ENCODE measurements around the gene ABITRAM. TPM values are rescaled to one million over a fixed set of nuclear protein-coding genes. Genes with fewer than 3 reads are reported as not detected.
"Not testable (repeated sequence)": the region's sequence is repeated elsewhere in the genome, so short reads cannot be mapped to it uniquely, and the experiment has no call there.

ABITRAM gene, protein sequence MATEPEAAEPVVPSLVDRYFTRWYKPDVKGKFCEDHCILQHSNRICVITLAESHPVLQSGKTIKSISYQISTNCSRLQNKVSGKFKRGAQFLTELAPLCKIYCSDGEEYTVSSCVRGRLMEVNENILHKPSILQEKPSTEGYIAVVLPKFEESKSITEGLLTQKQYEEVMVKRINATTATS
- 4.6 TPM for total RNA-seq (ENCODE audit: insufficient read depth, low replicate concordance)

DNA sequence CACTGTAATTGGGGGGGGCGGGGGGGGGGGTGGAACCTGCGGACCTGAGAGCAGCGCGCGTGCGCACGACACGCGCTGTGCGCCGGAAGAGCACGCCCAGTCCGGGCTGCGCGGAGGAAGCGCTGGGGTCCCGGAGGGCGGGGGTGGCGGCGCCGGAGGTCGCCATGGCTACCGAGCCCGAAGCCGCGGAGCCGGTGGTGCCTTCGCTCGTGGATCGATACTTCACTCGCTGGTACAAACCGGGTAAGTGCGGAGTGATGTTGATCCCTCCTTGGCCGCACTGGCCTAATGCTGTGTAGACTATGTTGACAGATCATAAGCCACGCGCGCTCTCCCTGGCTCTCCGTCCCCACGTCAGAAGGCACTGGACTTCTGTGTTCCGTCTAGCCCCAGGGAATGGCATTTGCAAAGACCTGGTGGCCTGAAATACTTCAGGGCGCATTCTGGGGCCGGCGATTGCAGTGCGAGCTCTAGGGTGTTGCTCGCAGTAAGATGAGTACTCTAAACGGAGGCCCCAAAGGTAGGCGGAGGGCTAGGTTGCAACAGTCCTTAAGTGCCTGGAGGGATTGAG lies at the start of gene ABITRAM:
Gene ABITRAM (plus strand): TSS at position 78 of the 571 bp plus-strand sequence. CDS start 87 bp downstream, at position 165.
- peak; percentile 92 for DNase-seq (ENCODE audit: low spot score)

DNA sequence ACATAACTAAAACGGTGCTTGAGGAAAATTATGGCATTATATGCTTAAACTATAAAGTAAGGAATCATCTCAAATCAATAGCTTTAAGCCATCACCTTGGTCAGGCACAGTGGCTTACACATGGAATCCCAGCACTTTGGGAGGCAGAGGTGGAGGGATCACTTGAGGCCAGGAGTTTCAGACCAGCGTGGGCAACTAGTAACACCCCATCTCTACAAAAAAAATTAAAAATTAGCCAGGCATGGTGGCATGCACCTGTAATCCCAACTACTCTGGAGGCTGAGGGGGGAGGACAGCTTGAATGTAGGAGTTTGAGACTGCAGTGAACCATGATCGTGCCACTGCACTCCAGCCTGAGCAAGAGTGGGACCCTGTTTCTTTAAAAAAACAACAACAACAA lies 49.5 kb upstream of the ABITRAM start:
- DNase-seq (ENCODE audit: low spot score), result no peak

DNA sequence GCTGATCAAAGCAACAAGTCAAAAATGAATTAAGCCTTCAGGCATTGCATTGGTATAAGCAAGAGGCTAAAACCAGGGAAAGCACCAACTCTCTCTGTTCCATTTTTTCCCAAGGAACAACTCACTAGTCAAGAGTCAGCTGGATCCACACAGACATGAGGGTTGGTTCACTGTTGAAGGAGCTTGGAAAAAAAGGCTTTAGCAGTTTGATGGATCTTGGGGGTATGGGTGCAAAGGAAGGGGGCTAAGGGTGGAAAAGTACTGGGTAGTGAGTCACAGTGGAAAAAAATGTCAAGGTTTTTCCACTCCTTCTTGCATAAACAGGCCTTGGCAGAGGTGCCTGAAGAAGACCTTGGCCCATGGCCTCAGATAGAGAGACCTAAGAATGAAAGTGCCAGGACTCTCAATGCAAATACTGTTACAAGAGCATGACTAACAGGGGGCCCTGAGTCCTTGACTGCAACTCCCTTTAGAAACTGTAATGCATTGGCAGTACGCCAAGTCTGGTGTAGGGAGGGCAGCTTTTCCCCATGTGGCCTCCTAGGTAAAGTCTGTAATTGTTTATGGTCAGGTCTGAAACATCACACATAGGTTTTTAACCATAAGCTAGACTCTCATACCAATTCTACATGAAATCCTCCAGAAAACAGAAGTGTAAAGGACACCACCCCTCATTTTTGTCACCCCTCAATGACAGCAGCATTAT lies 48.4 kb upstream of the ABITRAM start:
- peak; percentile 54 for DNase-seq (ENCODE audit: low spot score)

DNA sequence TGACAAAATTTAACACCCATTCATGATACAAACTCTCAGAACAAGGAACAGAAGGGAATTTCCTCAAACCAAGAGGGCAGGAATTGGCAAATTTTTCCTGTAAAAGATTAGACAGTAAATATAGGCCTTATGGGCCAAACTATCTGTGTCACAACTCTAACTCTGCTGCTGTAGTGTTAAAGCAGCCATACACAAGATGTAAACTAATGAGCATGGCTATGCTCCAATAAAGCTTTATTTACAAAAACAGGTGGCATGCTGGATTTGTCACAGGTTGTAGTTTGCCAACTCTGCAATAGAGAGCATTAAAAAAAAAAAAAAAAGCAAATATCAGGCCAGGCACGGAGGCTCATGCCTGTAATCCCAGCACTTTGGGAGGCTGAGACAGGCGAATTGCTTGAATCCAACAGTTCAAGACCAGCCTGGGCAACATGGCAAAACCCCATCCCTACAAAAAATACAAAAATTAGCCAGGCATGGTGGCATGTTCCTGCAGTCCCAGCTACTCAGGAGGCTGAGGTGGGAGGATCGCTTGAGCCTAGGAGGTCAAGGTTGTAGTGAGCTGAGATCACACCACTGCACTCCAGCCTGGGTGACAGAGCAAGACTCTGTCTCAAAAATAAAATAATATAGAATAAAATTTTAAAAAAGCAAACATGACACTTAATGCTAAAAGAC lies 47.5 kb upstream of the ABITRAM start:
- not testable (repeated sequence) for DNase-seq (ENCODE audit: low spot score)

DNA sequence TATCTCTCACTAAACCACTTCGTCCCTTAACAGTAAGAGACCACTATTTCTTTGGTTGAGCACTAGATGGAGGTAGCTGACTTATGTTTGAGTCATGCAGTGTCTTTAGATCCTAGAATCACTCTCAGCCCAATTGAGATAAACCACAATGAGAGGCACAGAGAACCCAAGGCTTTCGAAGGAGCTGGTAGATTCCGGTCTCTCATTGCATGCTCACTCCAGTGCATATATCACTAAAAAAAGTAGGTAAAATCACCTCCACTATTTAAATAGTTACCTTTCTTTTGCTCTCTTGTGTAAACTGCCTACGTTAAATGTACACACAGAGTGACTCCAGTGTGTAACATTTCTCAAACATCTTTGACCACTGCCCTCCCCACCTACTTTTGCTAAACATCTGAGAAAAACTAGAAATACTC lies 44.5 kb upstream of the ABITRAM start:
- peak; percentile 15 for DNase-seq (ENCODE audit: low spot score)

DNA sequence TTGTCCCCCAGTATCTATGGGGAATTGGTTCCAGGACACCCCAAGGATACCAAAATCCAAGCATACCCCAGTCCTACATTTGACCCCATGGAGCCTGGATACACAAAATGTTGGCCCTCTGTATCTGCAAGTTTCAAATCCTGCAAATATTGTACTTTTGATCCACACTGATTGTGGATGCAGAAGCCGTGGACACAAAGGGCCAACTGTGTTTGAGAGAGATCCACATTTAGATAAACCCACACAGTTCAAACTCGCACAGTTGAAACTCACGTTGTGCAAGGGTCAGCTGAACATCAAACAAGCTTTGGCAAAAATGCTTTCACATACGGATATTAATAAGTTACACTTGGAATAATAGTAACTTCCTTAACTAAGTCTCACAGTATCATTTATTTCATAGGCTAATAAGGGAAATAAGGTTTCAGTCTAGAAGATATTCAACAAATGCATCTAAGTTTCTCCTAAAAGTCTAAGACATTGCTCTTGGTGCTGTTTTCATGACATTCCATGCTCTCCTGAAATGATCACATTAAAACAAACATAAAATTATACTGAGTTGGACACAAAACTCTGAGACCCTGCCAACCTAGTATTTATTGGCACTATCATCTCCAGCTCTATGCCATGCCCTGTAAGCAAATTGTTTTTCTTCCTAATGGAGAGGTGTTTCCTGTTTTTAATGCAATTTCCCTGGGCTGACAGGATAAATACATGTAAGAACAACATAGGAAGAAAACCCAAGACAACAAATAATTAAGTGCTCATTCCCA lies 39.8 kb upstream of the ABITRAM start:
- no peak for DNase-seq (ENCODE audit: low spot score)

DNA sequence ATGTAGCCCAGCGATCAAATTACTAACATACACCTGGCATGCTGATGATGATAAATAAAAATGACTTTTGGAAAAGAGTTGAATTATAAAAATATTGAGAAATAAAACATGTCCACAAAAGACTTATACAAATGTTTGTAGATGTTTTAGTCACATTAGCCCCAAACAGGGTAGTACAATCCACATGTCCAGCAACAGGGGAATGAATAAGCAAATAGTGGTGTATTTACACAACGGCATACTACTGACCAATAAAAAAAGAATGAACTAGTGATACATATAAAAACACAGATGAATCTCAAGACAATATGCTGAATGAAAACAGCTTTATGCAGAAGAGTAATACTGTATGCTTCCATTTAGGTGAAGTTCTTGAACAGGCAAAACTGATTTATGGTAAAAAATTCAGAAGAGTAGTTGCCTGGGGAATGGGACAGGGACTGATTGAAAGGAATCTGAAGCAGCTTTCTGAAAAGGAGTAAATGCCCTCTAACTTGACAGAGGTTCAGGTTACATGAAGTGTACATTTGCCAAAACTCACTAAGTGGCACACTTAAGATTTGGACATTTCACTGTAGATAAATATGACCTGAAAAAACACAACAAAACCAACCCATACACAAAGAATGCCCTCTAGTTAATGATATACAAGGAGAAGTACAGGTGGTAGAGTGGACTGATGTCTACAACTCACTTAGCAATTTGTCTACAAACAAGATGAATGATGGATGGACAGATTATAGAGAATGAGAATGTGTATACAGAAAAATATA lies 36.7 kb upstream of the ABITRAM start:
- no peak for DNase-seq (ENCODE audit: low spot score)

DNA sequence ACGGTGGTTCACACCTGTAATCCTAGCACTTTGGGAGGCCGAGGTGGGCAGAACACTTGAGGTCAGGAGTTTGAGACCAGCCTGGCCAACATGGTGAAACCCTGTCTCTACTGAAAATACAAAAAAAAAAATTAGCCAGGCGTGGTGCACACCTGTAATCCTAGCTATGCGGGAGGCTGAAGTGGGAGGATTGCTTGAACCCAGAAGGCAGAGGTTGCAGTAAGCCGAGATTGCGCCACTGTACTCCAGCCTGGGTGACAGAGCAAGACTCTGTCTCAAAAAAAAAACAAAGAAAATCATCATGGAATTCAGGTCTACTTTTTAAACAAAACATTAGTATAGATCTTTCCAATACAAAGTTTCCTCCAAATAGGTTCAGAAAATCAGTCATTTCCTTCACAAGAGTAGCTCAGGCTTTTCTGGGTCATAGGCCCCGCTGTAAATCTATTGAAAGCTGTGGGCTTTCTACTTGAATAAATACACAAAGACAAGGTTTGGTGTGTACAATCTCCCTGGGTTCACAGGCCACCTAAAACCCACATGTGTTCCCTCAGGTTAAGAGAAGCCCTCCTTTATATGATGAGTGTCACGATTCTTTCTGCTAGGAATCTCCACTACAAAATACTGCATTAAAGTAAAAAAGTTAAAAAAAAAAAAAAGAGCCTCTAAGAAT lies 35.0 kb upstream of the ABITRAM start:
- not testable (repeated sequence) for DNase-seq (ENCODE audit: low spot score)

DNA sequence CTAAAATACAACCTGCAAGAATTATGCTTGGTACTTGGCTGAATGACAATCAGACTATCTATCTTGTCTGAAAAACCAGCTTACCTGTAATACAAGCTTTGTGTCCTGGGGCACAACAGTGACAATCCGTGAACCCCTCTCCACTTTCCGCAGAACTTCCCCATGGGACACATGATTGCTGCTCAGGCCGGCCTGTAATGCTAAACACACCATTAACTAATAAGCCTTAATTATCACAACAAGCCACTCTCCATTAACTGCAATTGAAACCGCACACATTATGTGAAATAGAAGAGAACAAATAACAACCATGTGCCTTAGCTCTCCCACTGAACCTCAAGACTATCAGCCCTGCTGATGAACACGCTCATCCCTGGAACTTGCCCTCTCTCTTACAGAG lies 34.0 kb upstream of the ABITRAM start:
- DNase-seq (ENCODE audit: low spot score), result no peak

DNA sequence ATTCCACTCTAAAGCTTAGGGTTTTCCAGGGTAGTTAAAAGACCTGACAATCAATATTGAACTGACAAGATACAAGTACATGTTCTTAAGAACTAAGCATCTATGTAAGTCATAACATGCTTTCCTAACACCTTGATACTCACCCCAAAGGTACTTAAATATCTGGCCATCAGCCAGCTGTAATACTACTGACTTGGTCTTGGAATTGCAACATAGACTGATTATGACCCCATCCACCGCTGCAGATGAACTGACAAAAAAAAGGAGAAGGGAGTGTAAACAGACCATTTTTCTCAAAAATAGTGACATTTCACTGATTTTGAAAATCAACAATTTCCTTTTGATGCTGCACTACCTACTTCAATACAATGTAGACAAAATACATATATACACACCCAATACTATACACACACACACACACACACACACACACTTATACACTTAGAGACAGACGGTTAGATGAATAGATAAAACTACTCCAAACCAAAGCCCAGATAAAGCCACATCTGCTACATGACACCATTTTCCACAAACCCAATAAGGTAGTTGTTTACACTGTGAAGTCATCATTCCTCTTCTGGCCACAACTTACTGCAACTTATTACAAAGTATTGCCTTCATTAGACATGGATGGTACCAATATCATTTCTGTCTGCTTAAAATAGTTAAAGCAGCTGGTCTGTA lies 30.6 kb upstream of the ABITRAM start:
- no peak for DNase-seq (ENCODE audit: low spot score)

DNA sequence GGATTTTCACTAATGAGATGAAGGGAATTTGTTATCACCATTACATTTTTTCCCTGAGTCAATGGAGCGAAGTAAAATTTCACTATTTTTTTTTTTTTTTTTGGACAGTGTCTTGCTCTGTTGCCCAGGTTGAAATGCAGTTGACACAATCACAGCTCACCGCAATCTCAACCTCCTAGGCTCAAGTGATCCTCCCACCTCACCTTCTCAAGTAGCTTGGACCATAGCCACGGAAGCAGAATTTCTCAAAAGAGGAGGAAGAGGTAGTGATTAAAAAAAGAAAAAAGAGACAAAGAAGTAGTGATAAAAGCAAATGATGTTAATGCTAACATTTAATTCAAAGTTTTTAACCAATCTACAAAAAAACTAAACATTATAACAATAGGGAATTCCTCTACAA lies 30.0 kb upstream of the ABITRAM start:
- no peak for DNase-seq (ENCODE audit: low spot score)

DNA sequence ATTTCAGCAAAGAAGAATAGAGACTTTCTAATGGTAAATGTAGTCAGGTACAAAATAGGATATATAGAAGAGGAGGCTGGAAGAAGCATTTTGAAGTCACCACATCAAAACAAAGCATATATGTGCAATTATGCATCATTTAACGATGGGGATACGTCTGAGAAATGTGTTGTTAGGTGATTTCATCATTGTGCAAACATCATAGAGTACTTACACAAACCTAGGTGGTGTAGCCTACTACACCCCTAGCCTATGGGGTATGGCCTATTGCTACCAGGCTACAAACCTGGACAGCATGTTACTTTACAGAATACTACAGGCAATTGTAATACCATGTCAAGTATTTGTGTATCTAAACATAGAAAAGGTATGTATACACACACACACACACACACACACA lies 28.7 kb upstream of the ABITRAM start:
- no peak for DNase-seq (ENCODE audit: low spot score)

DNA sequence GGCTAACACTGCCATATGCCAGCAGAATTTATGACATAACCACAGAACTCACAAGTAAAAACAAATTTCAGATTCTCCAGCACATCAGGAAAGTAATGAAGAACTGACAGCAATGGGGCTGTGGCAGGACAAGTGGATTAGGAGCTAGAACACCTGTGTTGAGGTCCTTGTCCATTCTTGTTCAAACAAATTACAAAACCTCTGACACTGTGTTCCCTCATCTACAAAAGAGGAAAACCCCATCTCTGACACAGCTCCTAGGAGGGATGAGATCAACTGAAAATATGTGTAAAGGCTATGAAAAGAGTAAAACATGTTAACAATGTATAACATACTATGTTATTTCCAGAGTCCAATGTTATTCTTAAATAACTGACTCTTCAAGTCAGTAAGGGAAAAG lies 23.8 kb upstream of the ABITRAM start:
- DNase-seq (ENCODE audit: low spot score), result no peak

DNA sequence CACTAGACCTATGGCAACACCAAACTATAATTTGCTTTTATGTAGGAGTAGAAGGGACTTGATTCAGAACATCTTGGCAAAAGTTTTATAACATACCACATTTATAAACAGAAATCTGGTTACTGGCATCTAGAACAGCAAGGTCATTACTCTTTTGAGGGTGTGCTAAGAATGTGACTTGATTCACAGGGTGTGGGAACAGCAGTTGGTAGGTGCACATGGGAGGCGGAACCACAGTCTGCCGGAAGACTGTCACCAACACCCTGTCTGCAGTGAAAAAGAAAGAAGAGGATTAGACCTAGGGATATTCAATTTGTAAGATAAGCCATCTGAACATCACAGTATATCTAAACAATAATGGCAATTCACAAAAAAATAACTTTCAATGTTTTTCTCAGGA lies 23.3 kb upstream of the ABITRAM start:
- no peak for DNase-seq (ENCODE audit: low spot score)

DNA sequence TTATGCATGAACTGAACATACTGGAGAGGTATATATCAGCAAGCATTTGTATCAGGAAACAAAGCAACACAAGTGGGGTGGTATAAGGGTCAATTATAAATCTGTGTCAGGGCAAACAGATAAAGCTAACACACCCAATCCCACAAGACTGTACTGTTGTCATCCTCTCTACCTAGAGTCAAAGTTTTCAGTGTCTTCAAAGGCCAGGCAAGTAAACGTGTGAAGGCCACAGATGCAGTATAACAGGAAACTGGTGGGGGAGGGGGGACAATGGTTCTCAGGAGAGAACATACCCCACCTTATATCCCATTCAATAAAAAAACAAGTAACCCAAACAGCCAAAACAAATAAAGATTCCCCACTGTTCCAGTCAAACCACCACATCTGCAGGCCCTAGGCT lies 22.4 kb upstream of the ABITRAM start:
- no peak for DNase-seq (ENCODE audit: low spot score)

DNA sequence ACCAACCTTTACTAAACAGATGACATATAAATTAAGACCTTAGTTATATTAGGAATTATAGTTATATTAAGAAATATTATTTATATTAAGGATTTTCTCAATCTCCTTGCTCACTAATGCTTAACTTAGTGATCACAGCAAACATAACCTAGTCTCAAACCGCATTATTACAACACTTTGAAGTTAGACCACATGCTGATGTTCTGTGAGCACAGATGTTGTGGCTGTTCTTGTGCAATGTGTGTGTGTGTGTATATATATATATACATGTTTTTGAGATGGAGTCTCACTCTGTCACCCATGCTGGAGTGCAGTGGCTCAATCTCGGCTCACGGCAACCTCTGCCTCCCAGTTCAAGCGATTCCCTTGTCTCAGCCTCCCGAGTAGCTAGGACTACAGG lies 20.8 kb upstream of the ABITRAM start:
- DNase-seq (ENCODE audit: low spot score), result no peak

DNA sequence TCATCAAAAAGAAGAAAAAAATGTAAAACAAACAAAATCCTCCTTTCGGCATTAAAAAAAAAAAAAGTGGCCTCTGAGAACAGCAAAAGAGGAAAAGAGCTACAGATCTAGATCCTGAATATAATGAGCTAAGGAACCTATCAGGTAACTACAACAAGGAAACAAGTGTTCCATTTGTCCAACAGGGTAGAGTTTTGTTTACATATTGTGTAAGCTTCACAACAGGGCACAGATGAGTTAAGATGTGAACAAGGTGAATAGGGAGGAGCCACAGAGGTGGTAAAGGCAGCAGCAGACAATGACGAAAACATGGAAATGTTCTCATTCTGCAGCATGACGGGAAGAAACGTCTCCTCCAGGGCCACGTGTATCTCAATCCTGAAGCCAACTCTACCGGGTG lies 14.7 kb upstream of the ABITRAM start:
- DNase-seq (ENCODE audit: low spot score), result no peak

DNA sequence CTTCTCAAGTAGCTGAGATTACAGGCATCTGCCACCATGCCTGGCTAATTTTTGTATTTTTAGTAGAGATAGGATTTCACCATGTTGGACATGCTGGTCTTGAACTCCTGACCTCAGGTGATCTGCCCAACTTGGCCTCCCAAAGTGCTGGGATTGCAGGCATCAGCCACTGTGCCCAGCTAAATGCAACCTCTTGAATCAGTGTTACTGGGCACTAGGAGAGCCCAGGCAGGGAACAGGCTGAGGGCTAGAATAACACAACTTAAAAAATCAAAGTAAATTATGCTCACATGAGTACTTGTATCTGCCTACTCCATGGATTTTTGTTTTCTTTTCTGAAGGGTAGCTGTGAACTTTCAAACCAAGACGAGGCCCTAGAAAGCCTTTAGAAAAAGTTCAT lies 13.8 kb upstream of the ABITRAM start:
- not testable (repeated sequence) for DNase-seq (ENCODE audit: low spot score)

DNA sequence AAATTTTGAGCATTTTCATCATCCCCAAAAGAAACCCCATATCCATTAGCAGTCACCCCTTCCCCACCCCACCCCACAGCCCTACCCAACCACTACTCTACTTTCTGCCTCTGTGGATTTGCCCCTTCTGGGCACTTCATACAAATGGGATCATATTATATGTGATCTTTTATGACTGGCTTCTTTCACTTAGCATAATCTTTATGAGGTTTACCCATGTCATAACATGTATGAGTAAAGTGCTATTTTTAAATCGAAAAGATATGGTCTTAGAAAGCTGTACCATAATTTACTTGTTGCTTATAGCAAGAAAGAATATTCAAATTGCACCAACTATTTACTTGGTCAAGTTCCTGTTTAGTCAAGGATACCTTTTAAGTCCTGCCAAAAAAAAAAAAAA lies 13.0 kb upstream of the ABITRAM start:
- DNase-seq (ENCODE audit: low spot score), result no peak

DNA sequence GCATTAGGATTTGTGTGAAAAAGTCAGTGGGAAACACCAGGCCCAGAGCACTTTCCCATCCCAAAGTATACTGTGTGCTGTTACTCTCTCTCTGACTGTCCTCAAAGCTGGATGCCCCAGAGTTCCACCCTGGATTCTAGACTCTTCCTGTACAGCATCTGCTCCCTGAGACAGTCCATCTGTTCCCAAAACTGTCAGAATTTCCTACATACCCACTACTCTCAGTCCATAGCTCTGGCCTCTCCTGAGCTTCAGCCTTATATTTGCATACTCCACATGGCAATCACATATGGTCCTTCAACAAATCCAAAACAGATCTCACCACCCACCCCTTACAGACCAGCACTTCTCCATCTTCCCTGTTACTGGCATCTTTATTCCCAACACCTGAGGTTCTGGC lies 9.7 kb upstream of the ABITRAM start:
- DNase-seq (ENCODE audit: low spot score), result no peak
